Tibial artery (tissue), 4 donors: ENCODE results near the gene C1GALT1.

Source experiments
- DNase-seq, 2 donors: peaks; one replicate each; pipeline ENCODE4 v3.0.0-alpha.2; 2019
- H3K27ac ChIP-seq, 2 donors: fragments of 200-600 bp; sonication (generic) in 1 of 2; 1 replicate in 1 of 2; 2 replicates in 1 of 2; pipeline ENCODE4 v1.5.1; 2018 to 2019; ENCODE audit warnings: mild to moderate bottlenecking in 1 of 2
- H3K27me3 ChIP-seq, 2 donors: fragments of 200-600 bp; sonication (generic) in 1 of 2; one replicate each; pipeline versions ENCODE4 v1.5.1 to v1.6.0; 2016 to 2019
- H3K36me3 ChIP-seq, 3 donors: fragments of 200-600 bp; sonication (generic) in 2 of 3; one replicate each; pipeline ENCODE4 v1.5.1; 2016 to 2019; ENCODE audit warnings: mild to moderate bottlenecking in 2 of 3
- H3K4me1 ChIP-seq, 4 donors: fragments of 200-600 bp; sonication (generic) in 2 of 4; 1 replicate in 3 of 4; 2 replicates in 1 of 4; pipeline ENCODE4 v1.5.1; 2016 to 2019
- H3K4me3 ChIP-seq, 2 donors: fragments of 200-600 bp; sonication (generic) in 1 of 2; 1 replicate in 1 of 2; 2 replicates in 1 of 2; pipeline ENCODE4 v1.5.1; 2018 to 2019; ENCODE audit warnings: mild to moderate bottlenecking in 2 of 2
- H3K9me3 ChIP-seq, 3 donors: fragments of 200-600 bp; sonication (generic) in 1 of 3; one replicate each; pipeline ENCODE4 v1.5.1; 2016 to 2019
- CTCF ChIP-seq, 2 experiments: fragments of 200-600 bp in 1 of 2; fragments of 450-650 bp in 1 of 2; IDR thresholded peaks; one replicate each; pipeline ENCODE4 v1.5.1; 2017 to 2019; ENCODE audit warnings: antibody characterized with exemption in 2 of 2, mild to moderate bottlenecking in 1 of 2, moderate library complexity in 1 of 2
- intact Hi-C: fragments of 100-400 bp; cut with DNase I; formaldehyde crosslinking; loops from one replicate; pipeline ENCODE4 v1.15.0; 2023; ENCODE audit warnings: low total_unique reads

C1GALT1 gene

GRCh38 chr7:7175075-7175695 lies 7.2 kb upstream of the C1GALT1 start:
- Histone ChIP-seq H3K36me3 (no peaks in the 10 kb centered on the region), H3K27ac (no peak overlapping the region), H3K4me1 (no peaks in the 10 kb centered on the region), H3K27me3 (no peaks in the 10 kb centered on the region), H3K9me3 (peaks cover 0 to 14% (median 0%) of the 10 kb centered on the region in 3 donors), H3K4me3 (no peak overlapping the region)
- intact Hi-C loops, result no loop called here
- no peak for TF ChIP-seq CTCF (IDR thresholded peaks at IDR 0.05)
- DNase-seq, result no peak

GRCh38 chr7:7176406-7177043 lies 5.8 kb upstream of the C1GALT1 start:
- no peak for TF ChIP-seq CTCF (IDR thresholded peaks at IDR 0.05)
- H3K4me3 ChIP-seq, result no peak overlapping the region
- H3K4me1 ChIP-seq, result peaks cover 0 to 6% (median 4%) of the 10 kb centered on the region in 4 donors
- no peaks in the 10 kb centered on the region for H3K36me3 ChIP-seq
- peak in 1 of 2 donors; percentile 22 for DNase-seq
- H3K9me3 ChIP-seq, result peaks cover 0 to 4% (median 0%) of the 10 kb centered on the region in 3 donors
- H3K27me3 ChIP-seq, result no peaks in the 10 kb centered on the region
- intact Hi-C loops, result no loop called here
- H3K27ac ChIP-seq, result no peak overlapping the region

DNA sequence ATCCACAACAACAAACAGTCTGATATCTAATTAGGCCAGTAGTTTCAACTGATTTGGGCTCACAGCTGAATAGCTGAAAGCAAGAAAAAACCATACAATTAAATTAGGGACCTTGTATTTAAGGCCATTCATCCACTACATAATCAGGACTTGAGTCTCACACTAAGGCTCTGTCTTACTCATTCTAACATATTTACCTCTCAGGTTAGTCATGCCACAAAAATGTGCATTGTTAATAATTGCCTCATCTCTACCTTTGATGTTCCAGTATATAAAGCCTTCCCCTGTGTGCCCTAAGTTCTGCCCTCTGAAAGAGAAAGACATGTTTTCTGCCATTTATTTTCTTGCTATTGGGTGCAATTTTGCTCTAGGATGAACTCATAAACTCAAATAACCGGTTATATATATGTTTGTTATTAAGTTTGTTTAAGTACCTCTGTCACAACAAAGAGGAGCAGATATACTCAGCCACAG lies 5.3 kb upstream of the C1GALT1 start:
- DNase-seq, result no peak
- H3K27ac ChIP-seq, result no peak overlapping the region

DNA sequence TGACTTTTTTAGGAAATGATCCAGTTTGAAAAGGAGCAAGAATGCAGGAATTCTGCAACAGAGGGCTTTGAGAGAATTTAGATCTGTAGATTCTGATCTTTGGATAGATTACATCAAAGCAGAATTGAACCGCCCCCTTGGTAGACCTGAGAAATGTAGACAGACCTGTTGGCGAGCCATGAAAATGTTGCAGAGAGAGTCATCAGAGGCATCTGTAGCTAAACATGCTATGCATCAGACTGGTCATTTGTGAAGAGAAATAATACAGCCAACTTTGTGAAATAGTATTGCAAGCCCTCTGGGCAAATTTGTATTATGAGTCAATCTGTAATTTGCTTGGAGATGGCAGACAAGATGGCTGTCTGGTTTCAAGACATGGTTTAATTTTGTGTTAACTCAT lies 4.3 kb upstream of the C1GALT1 start:
- TF ChIP-seq CTCF (IDR thresholded peaks at IDR 0.05), result no peak
- Histone ChIP-seq H3K36me3 (no peaks in the 10 kb centered on the region), H3K4me3 (no peak overlapping the region), H3K9me3 (no peaks in the 10 kb centered on the region), H3K4me1 (peaks cover 0 to 7% (median 4%) of the 10 kb centered on the region in 4 donors), H3K27ac (no peak overlapping the region), H3K27me3 (no peaks in the 10 kb centered on the region)
- DNase-seq, result no peak
- intact Hi-C loops, result no loop called here

More for the DNA sequence above, 5.3 kb upstream of the C1GALT1 start:
- TF ChIP-seq CTCF (IDR thresholded peaks at IDR 0.05), result no peak
- H3K4me3 ChIP-seq, result no peak overlapping the region
- H3K4me1 ChIP-seq, result peaks cover 0 to 7% (median 4%) of the 10 kb centered on the region in 4 donors
- no peaks in the 10 kb centered on the region for H3K9me3 ChIP-seq
- intact Hi-C loops, result no loop called here
- no peaks in the 10 kb centered on the region for H3K36me3 ChIP-seq
- no peaks in the 10 kb centered on the region for H3K27me3 ChIP-seq

DNA sequence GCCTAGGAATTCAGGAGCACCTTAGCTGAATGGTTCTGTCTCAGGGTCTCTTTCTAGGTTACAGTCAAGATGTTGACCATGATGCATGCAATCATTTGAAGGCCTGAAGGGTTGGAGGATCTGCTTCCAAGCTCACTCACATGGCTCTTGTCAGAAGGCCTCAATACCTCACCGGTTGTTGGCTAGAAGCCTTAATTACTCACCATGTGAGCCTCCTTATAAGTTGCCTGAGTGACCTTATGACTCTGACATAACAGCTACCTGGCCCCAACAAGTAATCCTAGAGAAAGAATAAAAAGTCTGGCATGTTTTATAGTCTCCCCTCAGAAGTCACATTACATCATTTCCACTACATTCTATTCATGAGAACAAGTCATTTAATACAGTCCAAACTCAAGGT lies 3.4 kb upstream of the C1GALT1 start:
- Histone ChIP-seq H3K4me1 (peaks cover 0 to 13% (median 4%) of the 10 kb centered on the region in 4 donors), H3K27ac (no peak overlapping the region), H3K9me3 (no peaks in the 10 kb centered on the region), H3K4me3 (no peak overlapping the region), H3K36me3 (no peaks in the 10 kb centered on the region), H3K27me3 (no peaks in the 10 kb centered on the region)
- intact Hi-C loops, result no loop called here
- TF ChIP-seq CTCF (IDR thresholded peaks at IDR 0.05), result no peak
- no peak for DNase-seq
